ENCODE results near the gene CBARP.

Gene CBARP

DNA sequence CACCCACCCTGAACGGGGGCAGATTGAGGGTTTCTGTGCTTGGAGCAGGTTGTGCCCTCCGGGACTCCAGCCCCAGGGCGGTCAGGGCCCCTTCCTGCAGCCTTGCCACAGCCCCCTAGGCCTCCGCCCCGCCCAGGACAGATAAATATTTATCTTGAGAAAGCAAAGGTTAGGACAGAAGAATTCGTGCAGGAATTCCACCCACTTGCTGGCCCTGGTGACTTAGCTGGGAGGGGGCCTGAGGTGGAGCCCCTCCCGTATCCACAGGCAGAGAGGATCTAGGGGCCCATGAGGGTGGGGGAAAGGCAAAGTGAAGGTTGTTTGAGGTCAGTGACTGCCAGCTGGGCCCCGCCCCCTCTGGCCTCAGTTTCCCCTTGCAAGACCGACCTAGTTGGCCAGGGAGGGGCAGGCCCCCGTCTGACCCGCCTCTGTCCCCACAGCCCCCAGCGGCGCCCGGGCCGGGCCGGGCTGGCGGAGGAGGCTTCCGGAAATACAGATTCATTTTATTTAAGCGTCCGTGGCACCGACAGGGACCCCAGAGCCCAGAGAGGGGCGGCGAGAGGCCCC lies 15.8 kb upstream of the CBARP start:
- peaks cover 74% of the 10 kb centered on the region for H3K36me3 ChIP-seq (ENCODE audit: insufficient read depth, low read length)
- H3K4me3 ChIP-seq (ENCODE audit: low read length) = peak overlapping the region; percentile 83
- peaks cover 49% of the 10 kb centered on the region for H3K4me1 ChIP-seq (ENCODE audit: control insufficient read depth, insufficient read depth, low read length)
- peak overlapping the region; percentile 98 for H3K4me2 ChIP-seq (ENCODE audit: low read length)
- no peaks in the 10 kb centered on the region for H3K27me3 ChIP-seq (ENCODE audit: control insufficient read depth, insufficient read depth, low read length)
- H3K9ac ChIP-seq (ENCODE audit: low read depth, low read length) = peak overlapping the region; percentile 92
- no peaks in the 10 kb centered on the region for H3K9me3 ChIP-seq (replicated peaks; ENCODE audit: low read length)

DNA sequence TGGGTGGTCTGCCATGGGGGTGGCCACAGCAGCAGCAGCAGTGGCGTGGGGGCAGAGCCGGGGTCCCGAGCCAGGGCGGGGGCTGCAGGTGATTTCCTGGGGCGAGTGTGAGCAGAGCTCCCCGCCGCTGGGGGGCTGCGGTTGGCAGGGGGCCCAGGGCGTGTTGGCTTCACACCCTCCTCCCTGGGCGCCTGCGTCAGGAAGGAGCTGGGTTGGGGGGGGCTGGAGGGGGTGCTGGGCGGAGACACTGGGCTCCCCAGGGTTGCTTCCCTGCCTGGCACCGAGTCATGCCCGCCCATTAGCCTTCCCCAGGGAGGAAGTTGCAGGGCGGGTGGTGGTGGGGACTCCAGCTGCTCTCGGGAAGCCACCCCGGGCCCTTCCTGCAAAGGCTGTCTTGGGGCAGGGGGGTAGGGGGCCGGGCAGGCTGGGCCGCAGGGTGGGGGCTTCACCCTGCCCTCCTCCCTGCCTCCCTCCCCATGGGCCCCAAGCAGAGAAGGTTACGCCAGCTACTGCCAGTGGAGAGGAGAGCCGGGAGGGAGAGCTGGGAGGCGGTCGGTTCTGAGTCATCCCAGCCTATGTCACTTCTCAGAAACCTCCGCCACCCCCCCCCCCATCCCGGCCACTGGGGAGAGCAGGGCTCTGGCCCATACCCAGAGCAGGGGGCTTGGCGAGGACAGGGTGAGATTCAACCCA lies 15.2 kb upstream of the CBARP start:
- Histone ChIP-seq H3K4me3 (ENCODE audit: low read length) (peak overlapping the region; percentile 83), H3K36me3 (ENCODE audit: insufficient read depth, low read length) (peaks cover 67% of the 10 kb centered on the region), H3K4me2 (ENCODE audit: low read length) (peak overlapping the region; percentile 98), H3K4me1 (ENCODE audit: control insufficient read depth, insufficient read depth, low read length) (peaks cover 45% of the 10 kb centered on the region), H3K27me3 (ENCODE audit: control insufficient read depth, insufficient read depth, low read length) (no peaks in the 10 kb centered on the region), H3K9me3 (replicated peaks; ENCODE audit: low read length) (no peaks in the 10 kb centered on the region), H3K9ac (ENCODE audit: low read depth, low read length) (peak overlapping the region; percentile 92)

DNA sequence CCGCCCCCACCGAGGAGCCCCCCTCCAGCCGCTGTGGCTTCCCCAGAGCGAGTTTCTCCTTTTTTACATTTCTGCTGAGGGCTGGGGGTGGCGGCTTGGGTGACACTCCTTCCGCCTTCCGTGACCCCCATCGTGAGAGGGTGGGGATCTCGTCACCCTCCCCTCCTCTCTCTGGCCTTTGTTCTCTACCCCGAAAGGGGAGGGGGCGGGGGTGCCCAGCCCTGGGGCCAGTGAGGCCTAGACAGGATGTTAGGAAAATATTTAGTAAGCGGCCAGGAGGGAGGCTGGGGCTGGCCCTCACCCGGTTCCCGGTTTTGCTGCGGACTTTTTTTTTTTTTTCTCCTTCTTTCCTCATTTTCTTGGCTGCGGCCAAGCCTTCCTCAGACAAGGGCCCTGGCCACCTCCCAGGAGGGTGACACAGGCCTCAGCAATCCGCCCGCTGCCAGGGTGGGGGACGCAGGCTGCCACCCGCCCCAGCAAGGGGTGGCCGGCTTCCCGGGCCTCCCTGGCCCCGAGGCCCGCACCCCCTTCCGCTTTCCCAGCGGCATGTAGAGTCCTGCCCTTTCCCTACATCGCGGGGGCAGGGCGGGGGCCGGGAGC lies 14.5 kb upstream of the CBARP start:
- peaks cover 45% of the 10 kb centered on the region for H3K4me1 ChIP-seq (ENCODE audit: control insufficient read depth, insufficient read depth, low read length)
- peak overlapping the region; percentile 98 for H3K4me2 ChIP-seq (ENCODE audit: low read length)
- H3K4me3 ChIP-seq (ENCODE audit: low read length) = peak overlapping the region; percentile 83
- peaks cover 61% of the 10 kb centered on the region for H3K36me3 ChIP-seq (ENCODE audit: insufficient read depth, low read length)
- no peaks in the 10 kb centered on the region for H3K9me3 ChIP-seq (replicated peaks; ENCODE audit: low read length)
- H3K27me3 ChIP-seq (ENCODE audit: control insufficient read depth, insufficient read depth, low read length) = no peaks in the 10 kb centered on the region
- peak overlapping the region; percentile 92 for H3K9ac ChIP-seq (ENCODE audit: low read depth, low read length)

DNA sequence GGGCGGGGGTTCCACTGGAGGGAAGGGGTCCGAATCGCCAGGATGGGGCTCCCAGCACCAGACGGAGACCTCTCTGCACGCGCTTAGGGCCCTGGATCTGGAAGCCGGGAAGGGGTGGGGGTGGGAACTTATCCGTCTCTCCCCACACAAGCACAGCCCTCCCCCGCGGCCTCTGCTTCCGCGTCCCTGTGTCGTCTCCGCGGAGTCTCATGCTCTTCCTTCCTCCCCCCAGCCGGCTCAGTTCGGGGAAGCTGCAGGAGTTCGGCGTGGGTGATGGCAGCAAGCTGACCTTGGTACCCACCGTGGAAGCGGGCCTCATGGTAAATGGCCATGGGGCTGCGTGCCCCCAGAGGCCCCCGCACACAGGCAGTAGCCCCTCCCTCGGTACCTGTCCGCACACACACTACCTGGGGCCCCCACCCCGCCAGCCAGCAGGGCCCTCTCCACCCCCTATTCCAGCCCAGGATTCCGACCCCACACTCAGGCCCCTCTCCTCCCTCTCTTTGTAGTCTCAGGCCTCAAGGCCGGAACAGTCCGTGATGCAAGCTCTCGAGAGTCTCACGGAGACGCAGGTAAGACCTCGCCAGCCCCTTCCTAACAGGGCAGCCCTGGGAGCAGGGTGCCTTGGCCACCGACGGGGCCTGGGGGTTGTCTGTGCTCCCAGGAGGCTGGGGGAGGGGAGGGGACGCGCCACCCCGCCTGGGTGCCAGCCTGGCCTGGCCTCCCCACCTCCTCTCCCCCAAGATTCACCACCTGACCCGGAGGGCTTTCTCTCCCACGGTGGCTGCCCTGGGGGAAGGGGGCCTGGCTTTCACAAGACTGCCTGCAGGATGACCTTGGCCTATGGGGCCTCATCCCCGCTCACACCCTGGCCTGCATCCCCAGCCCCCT lies 13.8 kb upstream of the CBARP start:
- Histone ChIP-seq H3K36me3 (ENCODE audit: insufficient read depth, low read length) (peaks cover 54% of the 10 kb centered on the region), H3K9me3 (replicated peaks; ENCODE audit: low read length) (no peaks in the 10 kb centered on the region), H3K9ac (ENCODE audit: low read depth, low read length) (peak overlapping the region; percentile 92), H3K4me2 (ENCODE audit: low read length) (peak overlapping the region; percentile 98), H3K4me1 (ENCODE audit: control insufficient read depth, insufficient read depth, low read length) (peaks cover 41% of the 10 kb centered on the region), H3K4me3 (ENCODE audit: low read length) (peak overlapping the region; percentile 83), H3K27me3 (ENCODE audit: control insufficient read depth, insufficient read depth, low read length) (no peaks in the 10 kb centered on the region)

DNA sequence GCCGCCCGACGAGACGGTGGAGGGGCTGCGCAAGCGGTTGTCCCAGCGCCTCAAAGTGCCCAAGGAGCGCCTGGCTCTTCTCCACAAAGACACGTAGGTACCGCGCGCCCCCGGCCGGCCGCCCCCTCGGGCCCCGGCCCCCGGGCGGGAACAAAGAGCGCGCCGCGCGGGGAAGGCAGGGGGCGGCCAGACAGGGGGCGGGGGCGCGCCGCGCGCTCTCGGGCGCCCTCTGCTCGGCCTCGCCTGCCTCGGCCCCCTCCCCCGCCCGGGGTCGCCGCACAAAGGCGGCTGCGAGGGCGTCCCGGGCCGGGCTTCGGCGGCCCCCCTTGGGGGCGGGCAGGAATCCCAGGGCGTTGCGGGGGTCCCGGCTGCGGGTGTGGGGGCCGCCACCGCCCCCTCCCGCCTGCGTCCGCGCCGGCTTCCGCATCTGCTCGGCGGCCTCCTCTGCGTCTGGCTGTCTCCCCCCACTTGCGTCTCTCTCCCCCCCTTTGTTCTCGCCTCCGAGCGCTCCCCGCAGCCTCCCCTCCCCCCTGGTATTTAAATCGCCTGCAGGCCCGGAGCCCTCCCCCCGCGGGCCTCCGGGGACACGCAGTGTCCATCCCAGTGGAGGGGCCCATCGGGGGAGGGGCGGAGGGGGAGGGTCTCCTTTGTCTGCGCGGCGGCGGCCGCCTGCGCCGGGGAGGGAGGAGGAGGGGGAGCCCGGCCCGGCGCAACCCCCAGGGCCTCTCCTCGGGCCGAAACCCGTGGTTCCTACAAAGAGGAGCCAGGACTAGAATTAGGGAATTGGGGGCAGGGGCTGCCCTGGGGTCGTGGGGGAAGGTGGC lies 12.8 kb upstream of the CBARP start:
- Histone ChIP-seq H3K36me3 (ENCODE audit: insufficient read depth, low read length) (peaks cover 47% of the 10 kb centered on the region), H3K9me3 (replicated peaks; ENCODE audit: low read length) (no peaks in the 10 kb centered on the region), H3K9ac (ENCODE audit: low read depth, low read length) (peak overlapping the region; percentile 92), H3K4me3 (ENCODE audit: low read length) (peak overlapping the region; percentile 83), H3K4me2 (ENCODE audit: low read length) (peak overlapping the region; percentile 98), H3K27me3 (ENCODE audit: control insufficient read depth, insufficient read depth, low read length) (no peaks in the 10 kb centered on the region), H3K4me1 (ENCODE audit: control insufficient read depth, insufficient read depth, low read length) (peaks cover 45% of the 10 kb centered on the region)

DNA sequence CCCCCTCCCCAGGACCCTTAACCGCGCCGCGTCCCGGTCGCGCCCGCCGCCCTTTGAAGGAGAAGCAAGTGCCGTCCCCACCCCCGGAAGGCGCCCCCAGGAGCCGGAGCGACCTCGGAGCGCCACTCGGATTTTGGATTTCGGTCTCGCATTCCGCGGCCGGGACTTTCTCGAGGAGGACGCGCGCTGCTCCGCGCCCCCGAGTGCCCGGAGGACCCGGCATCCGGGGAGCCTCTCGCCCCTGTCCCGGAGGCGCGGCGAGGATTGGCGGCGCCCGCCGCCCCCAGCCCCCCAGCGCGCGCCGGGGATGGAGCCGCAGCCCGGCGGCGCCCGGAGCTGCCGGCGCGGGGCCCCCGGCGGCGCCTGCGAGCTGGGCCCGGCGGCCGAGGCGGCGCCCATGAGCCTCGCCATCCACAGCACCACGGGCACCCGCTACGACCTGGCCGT lies 12.2 kb upstream of the CBARP start:
- peak overlapping the region; percentile 98 for H3K4me2 ChIP-seq (ENCODE audit: low read length)
- H3K4me3 ChIP-seq (ENCODE audit: low read length) = peak overlapping the region; percentile 83
- no peaks in the 10 kb centered on the region for H3K27me3 ChIP-seq (ENCODE audit: control insufficient read depth, insufficient read depth, low read length)
- peaks cover 41% of the 10 kb centered on the region for H3K36me3 ChIP-seq (ENCODE audit: insufficient read depth, low read length)
- peaks cover 45% of the 10 kb centered on the region for H3K4me1 ChIP-seq (ENCODE audit: control insufficient read depth, insufficient read depth, low read length)
- no peaks in the 10 kb centered on the region for H3K9me3 ChIP-seq (replicated peaks; ENCODE audit: low read length)
- H3K9ac ChIP-seq (ENCODE audit: low read depth, low read length) = peak overlapping the region; percentile 92

DNA sequence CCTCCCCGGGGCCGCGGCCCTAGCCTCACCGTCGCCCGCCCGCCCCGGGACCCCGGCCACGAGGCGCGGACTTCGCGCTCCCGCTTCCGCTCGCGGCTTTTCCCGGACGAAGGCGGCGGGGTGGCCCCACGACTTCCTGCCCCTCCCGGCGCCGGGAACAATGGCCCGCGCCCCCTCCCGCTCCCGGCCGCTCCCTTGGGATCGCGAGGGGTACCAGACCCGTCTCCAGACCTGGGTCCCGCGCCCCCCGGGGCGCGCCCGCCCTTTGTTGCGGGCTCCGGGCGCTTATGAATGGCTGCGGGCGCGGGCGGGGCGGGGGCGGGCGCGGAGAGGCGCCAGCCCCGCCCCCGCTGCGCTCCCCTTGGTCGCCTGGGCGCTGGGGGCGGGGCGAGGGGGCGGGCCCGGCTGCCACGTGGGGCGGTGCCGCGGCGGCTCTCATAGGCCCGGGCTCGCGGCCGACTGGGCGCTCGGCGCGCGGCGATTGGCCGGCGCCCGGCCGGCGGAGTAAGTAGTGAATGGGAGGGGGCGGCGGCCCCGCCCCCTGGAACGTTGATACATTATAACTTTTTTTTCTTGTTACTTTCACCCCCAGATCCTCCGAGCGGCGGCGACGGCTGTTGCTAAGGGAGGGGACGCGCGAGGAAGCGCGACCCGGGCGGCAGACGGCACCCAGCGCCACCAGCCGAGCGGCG lies 11.6 kb upstream of the CBARP start:
- peak overlapping the region; percentile 95 for H3K9ac ChIP-seq (ENCODE audit: low read depth, low read length)
- peak overlapping the region; percentile 97 for H3K4me3 ChIP-seq (ENCODE audit: low read length)
- H3K4me2 ChIP-seq (ENCODE audit: low read length) = peak overlapping the region; percentile 98
- H3K9me3 ChIP-seq (replicated peaks; ENCODE audit: low read length) = no peaks in the 10 kb centered on the region
- no peaks in the 10 kb centered on the region for H3K27me3 ChIP-seq (ENCODE audit: control insufficient read depth, insufficient read depth, low read length)
- H3K36me3 ChIP-seq (ENCODE audit: insufficient read depth, low read length) = peaks cover 35% of the 10 kb centered on the region
- H3K4me1 ChIP-seq (ENCODE audit: control insufficient read depth, insufficient read depth, low read length) = peaks cover 45% of the 10 kb centered on the region

DNA sequence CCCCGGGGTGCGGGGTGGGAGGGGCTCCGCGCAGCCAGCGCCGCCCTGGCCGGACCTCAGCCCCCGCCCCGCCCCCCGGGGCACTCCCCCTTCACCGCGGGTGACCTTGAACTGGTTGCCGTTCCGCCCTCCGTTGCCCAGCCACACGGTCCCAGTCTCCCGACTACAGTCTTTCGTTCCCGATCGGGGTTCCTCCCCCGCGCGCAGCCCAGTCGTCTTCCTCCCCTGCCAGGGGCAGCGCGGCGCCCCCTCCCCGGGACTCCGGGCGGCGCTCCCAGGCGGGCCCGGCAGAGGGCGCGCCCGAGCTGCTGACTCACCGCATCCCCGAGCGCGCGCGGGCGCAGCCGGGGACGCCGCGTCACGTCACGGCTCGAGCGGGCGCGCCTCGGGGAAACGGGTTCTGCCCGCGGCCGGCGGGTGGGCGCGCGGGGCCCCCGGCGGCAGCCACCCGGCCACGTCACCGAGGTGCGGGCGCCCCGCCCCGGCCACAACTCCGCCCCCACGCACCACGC lies 11.0 kb upstream of the CBARP start:
- no peaks in the 10 kb centered on the region for H3K9me3 ChIP-seq (replicated peaks; ENCODE audit: low read length)
- peak overlapping the region; percentile 97 for H3K4me3 ChIP-seq (ENCODE audit: low read length)
- H3K4me1 ChIP-seq (ENCODE audit: control insufficient read depth, insufficient read depth, low read length) = peaks cover 45% of the 10 kb centered on the region
- peak overlapping the region; percentile 80 for H3K4me2 ChIP-seq (ENCODE audit: low read length)
- peak overlapping the region; percentile 95 for H3K9ac ChIP-seq (ENCODE audit: low read depth, low read length)
- H3K36me3 ChIP-seq (ENCODE audit: insufficient read depth, low read length) = peaks cover 33% of the 10 kb centered on the region
- H3K27me3 ChIP-seq (ENCODE audit: control insufficient read depth, insufficient read depth, low read length) = no peaks in the 10 kb centered on the region

DNA sequence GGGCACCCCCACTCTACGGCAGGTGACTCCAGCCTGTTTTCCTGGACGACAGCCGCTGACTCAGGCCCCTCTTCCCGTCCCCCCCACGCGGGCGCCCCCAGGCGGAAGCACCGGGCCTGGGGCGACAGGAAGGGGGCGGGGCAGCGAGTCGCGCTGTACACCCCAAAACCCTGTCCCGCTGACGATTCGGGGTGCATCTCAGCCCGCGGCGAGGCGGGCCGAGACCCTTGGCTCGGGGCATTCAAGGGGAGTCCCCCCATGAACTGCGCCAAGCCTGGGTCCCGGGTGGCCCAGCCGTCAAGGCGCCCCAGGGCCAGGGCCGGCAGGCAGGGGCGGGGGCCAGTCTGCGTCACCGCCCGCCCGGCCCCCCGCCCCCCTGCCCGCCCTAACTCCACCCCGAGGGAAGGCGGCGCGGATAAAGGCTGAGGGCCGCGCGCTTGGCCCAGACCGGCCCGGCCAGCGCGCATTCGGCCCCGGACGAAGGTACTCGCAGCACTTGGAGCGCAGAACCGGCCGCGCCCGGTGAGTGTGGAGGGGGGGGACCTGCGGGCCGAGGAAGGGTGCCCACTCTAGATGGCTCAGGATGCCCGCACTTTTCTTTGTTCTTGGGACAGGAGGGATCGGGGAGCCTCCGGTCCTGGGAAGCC lies 10.5 kb upstream of the CBARP start, which contains the start of gene MIDN:
TSS of gene MIDN (plus strand) at position 445 of the 647 bp plus-strand sequence. CDS start 1,714 bp downstream, outside the sequence.
- H3K4me2 ChIP-seq (ENCODE audit: low read length) = peak within 1 kb of the TSS; percentile 86
- no peaks in the 10 kb centered on the region for H3K27me3 ChIP-seq (ENCODE audit: control insufficient read depth, insufficient read depth, low read length)
- peaks cover 33% of the 10 kb centered on the region for H3K36me3 ChIP-seq (ENCODE audit: insufficient read depth, low read length)
- peaks cover 45% of the 10 kb centered on the region for H3K4me1 ChIP-seq (ENCODE audit: control insufficient read depth, insufficient read depth, low read length)
- peak within 1 kb of the TSS; percentile 97 for H3K4me3 ChIP-seq (ENCODE audit: low read length)
- no peaks in the 10 kb centered on the region for H3K9me3 ChIP-seq (replicated peaks; ENCODE audit: low read length)
- H3K9ac ChIP-seq (ENCODE audit: low read depth, low read length) = peak within 1 kb of the TSS; percentile 95

DNA sequence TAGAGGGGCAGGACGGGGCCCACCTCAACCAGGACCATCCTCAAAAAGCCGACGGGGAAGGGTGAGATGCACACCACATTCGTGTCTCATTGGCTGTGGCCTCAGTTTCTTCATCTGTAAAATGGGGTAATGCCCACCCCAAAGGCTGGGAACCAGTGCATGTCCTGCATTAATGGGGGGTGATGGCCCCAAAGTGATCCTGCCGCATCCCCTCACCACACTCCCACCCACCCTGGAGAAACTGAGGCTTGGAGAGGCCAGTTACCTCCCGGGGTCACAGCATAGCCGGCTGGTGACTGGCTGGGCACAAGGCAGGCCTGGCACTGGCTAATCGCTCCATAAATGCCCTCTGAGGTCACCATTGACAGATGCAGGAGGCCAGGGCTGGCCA lies 9.9 kb upstream of the CBARP start:
- H3K36me3 ChIP-seq (ENCODE audit: insufficient read depth, low read length) = peaks cover 33% of the 10 kb centered on the region
- H3K9ac ChIP-seq (ENCODE audit: low read depth, low read length) = peak overlapping the region; percentile 76
- H3K27me3 ChIP-seq (ENCODE audit: control insufficient read depth, insufficient read depth, low read length) = no peaks in the 10 kb centered on the region
- H3K4me3 ChIP-seq (ENCODE audit: low read length) = peak overlapping the region; percentile 97
- peak overlapping the region; percentile 86 for H3K4me2 ChIP-seq (ENCODE audit: low read length)
- no peaks in the 10 kb centered on the region for H3K9me3 ChIP-seq (replicated peaks; ENCODE audit: low read length)
- peaks cover 49% of the 10 kb centered on the region for H3K4me1 ChIP-seq (ENCODE audit: control insufficient read depth, insufficient read depth, low read length)
